Choroid plexus epithelial cell (primary cell): ENCODE measurements around the gene PRXL2C.
A peak's percentile ranks its signal among the peaks of the same experiment; 100 is the strongest.

Source experiments
- DNase-seq: peaks from one replicate; pipeline ENCODE4 v3.0.0-alpha.2; 2010; ENCODE audit warnings: low read depth
- H3K4me3 ChIP-seq: 2 replicates; pipeline ENCODE4 v1.5.1; 2011; ENCODE audit warnings: low read depth, mild to moderate bottlenecking, control low read depth, low read length, moderate library complexity
- CTCF ChIP-seq: conservative IDR thresholded peaks from 2 replicates; pipeline ENCODE4 v1.5.1; 2011; ENCODE audit warnings: low read depth, mild to moderate bottlenecking, control low read depth, inconsistent platforms, low read length, moderate library complexity

The PRXL2C gene

GRCh38 chr9:96621618-96622017 lies 33.5 kb downstream of the PRXL2C start:
- H3K4me3 ChIP-seq: no peak overlapping the region
- no peak for TF ChIP-seq CTCF
- no peak for DNase-seq

GRCh38 chr9:96620832-96621269 lies 34.3 kb downstream of the PRXL2C start:
- TF ChIP-seq CTCF: peak; percentile 50
- peak; percentile 56 for DNase-seq
- no peak overlapping the region for H3K4me3 ChIP-seq

GRCh38 chr9:96620181-96620514 lies 35.0 kb downstream of the PRXL2C start:
- peak overlapping the region; percentile 73 for H3K4me3 ChIP-seq
- no peak for TF ChIP-seq CTCF
- no peak for DNase-seq

- H3K4me3 ChIP-seq: peak within 1 kb of the TSS; percentile 73
These were observed 35.5 kb downstream of the PRXL2C start, which contains the start of gene CDC14B for GRCh38 chr9:96619491-96620180. CDC14B (minus strand) TSS chr9:96619843; CDS start chr9:96619378, 465 bp downstream.

GRCh38 chr9:96619124-96619465 lies 36.0 kb downstream of the PRXL2C start:
- TF ChIP-seq CTCF: no peak
- DNase-seq: no peak
- H3K4me3 ChIP-seq: peak overlapping the region; percentile 73

More at GRCh38 chr9:96619491-96620180, 35.5 kb downstream of the PRXL2C start, which contains the start of gene CDC14B:
- peak; percentile 91 for DNase-seq
- no peak for TF ChIP-seq CTCF

GRCh38 chr9:96618209-96619123 lies 36.7 kb downstream of the PRXL2C start:
- peak; percentile 57 for DNase-seq
- no peak for TF ChIP-seq CTCF
- H3K4me3 ChIP-seq: peak overlapping the region; percentile 73
